Activated CD8-positive, alpha-beta T cell treated with anti-CD3 and anti-CD28 coated beads, Interleukin-2, amount 10 ng/mL, durations not matched to agents 7 days and 5 days (primary cell): Measurements from ENCODE around the gene PIK3CA. TPM values are rescaled to one million over a fixed set of nuclear protein-coding genes. Genes with fewer than 3 reads are reported as not detected.
A peak's percentile ranks its signal among the peaks of the same experiment; 100 is the strongest.

Experiments
- ATAC-seq: fragments of 150-1000 bp; cut with Tn5 transposase; one replicate; pipeline ENCODE4 v1.10.0; 2021; ENCODE audit warnings: moderate library complexity
- CTCF ChIA-PET: fragments of 350-600 bp; sonication (Branson Sonifier 250); formaldehyde crosslinking; loops from one replicate; lab custom pipeline; 2021; ENCODE audit warnings: antibody characterized with exemption; lab: Charles Lee
- POLR2A ChIA-PET: fragments of 350-600 bp; sonication (Branson Sonifier 250); formaldehyde crosslinking; loops from one replicate; lab custom pipeline; 2021; ENCODE audit warnings: antibody characterized with exemption; lab: Charles Lee
- DNase-seq: peaks from one replicate; pipeline ENCODE4 v3.0.0-alpha.2; 2020
- H3K27ac Mint-ChIP-seq: one replicate; pipeline ENCODE4 v1.8.0; 2021; ENCODE audit warnings: mild to moderate bottlenecking, mixed read lengths
- H3K27me3 Mint-ChIP-seq: one replicate; pipeline ENCODE4 v1.8.0; 2021; ENCODE audit warnings: low read depth, mixed read lengths
- H3K36me3 Mint-ChIP-seq: one replicate; pipeline ENCODE4 v1.8.0; 2021; ENCODE audit warnings: low read depth, mixed read lengths
- H3K4me1 Mint-ChIP-seq: one replicate; pipeline ENCODE4 v1.8.0; 2021; ENCODE audit warnings: low read depth, mixed read lengths
- H3K4me3 Mint-ChIP-seq: one replicate; pipeline ENCODE4 v1.8.0; 2021; ENCODE audit warnings: mild to moderate bottlenecking, mixed read lengths
- H3K9me3 Mint-ChIP-seq: one replicate; pipeline ENCODE4 v1.8.0; 2022; ENCODE audit warnings: mixed read lengths; ENCODE audit not compliant: insufficient read depth
- total RNA-seq, 2 experiments: library from RNA; stranded (reverse); gene quantifications; one replicate each; pipeline ENCODE4 v1.2.3, GENCODE V29; 2021

Gene PIK3CA
- total RNA-seq, 2 experiments from 2014 or later, result 22.3 to 23.9 TPM

DNA sequence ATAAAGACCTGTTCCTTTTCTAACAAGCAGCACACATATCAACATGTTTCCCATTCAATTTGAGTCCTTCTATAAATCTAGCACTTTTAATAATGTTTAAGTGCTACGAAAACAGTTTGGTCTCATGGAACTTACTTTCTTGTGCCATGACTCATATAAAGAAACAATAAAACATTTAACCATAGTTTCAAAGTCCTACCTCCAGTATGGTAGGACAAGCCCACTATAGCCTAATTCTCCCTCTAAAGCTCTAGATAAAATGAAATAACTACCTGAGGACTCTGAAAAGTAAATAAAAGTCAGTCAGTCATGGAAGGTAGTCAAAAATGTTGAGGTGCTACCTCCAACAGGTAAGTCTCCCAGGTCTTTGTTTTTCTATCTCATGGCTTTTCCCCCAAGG is 12.0 kb upstream of the PIK3CA start:
- no peak overlapping the region for H3K27ac Mint-ChIP-seq
- no peaks in the 10 kb centered on the region for H3K9me3 Mint-ChIP-seq
- ATAC-seq (no peak), DNase-seq (no peak)
- no peaks in the 10 kb centered on the region for H3K36me3 Mint-ChIP-seq
- CTCF ChIA-PET, result interaction anchor here (0.9 to 1.3 kb wide), 2 partner anchors 10 to 30 kb away, joined by 3 read pairs; no protein-coding TSS in a partner anchor
- no peaks in the 10 kb centered on the region for H3K4me1 Mint-ChIP-seq
- POLR2A ChIA-PET, result no interaction called here
- no peak overlapping the region for H3K4me3 Mint-ChIP-seq
- H3K27me3 Mint-ChIP-seq, result peaks cover 22% of the 10 kb centered on the region

DNA sequence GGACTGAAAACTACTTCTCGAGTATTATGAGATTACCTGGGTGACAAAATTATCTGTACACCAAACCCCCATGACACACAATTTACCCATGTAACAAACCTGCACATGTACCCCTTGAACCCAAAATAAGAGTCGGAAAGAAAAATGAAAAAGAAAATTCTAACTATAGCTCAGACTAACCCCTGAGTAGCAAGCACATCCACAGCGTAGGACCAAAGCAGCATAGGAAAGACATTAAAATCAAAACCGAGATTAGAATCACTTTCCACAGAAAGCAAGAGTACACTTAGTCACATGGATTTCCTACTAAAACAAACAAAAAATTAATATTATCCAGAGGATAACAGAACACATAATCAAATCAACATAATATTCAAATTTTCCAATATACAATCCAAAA is 6.3 kb upstream of the PIK3CA start:
- ChIA-PET POLR2A (no interaction called here), CTCF (interaction anchor here (0.9 kb wide), 1 partner anchor 43 kb away, joined by 3 read pairs; no protein-coding TSS in a partner anchor)
- no peak overlapping the region for H3K27ac Mint-ChIP-seq
- no peaks in the 10 kb centered on the region for H3K9me3 Mint-ChIP-seq
- DNase-seq (no peak), ATAC-seq (no peak)
- H3K4me3 Mint-ChIP-seq, result no peak overlapping the region
- H3K4me1 Mint-ChIP-seq, result peaks cover 3% of the 10 kb centered on the region
- H3K27me3 Mint-ChIP-seq, result peaks cover 36% of the 10 kb centered on the region
- H3K36me3 Mint-ChIP-seq, result no peaks in the 10 kb centered on the region

DNA sequence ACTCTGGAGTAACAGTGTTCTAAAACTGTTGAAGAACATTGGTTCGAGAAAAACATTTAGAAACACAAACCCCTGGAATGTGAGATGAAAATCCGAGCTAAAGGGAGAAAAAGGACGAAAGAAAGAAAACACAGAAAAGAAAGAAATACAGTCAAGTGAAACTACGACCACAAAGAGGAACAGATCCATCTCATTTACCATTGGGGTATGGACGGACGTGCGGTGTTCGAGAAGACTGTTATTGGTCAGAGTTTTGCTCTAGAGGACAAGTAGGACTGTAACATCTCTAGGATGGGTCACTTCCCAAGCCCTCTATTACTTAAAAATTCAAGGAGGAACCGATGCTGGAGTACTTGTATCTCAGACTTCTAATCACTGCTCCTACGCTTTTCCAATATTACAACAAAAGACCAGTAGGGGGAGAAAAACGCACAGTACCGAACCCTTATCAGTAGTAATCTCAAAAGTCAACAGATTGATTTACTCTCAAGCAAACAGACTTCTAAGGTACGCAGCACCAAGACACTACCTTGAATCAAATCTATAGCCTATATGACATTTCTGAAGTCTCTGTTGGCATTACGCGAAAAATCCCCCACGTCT is 1.1 kb upstream of the PIK3CA start:
- CTCF ChIA-PET, result interaction anchor here (0.7 to 3.0 kb wide), 16 partner anchors 9 to 175 kb away, joined by 3 to 24 read pairs (median 4); partner anchors contain the start of gene ZMAT3
- no peaks in the 10 kb centered on the region for H3K36me3 Mint-ChIP-seq
- POLR2A ChIA-PET, result interaction anchor here (0.6 to 2.6 kb wide), 5 partner anchors 76 to 506 kb away, joined by 3 to 14 read pairs (median 3); partner anchors contain the start of genes USP13, ZMAT3 and ZNF639
- H3K4me3 Mint-ChIP-seq, result no peak overlapping the region
- no peak overlapping the region for H3K27ac Mint-ChIP-seq
- peak; percentile 53 for DNase-seq
- H3K9me3 Mint-ChIP-seq, result no peaks in the 10 kb centered on the region
- peaks cover 28% of the 10 kb centered on the region for H3K4me1 Mint-ChIP-seq
- peaks cover 16% of the 10 kb centered on the region for H3K27me3 Mint-ChIP-seq
- peak; percentile 25 for ATAC-seq

DNA sequence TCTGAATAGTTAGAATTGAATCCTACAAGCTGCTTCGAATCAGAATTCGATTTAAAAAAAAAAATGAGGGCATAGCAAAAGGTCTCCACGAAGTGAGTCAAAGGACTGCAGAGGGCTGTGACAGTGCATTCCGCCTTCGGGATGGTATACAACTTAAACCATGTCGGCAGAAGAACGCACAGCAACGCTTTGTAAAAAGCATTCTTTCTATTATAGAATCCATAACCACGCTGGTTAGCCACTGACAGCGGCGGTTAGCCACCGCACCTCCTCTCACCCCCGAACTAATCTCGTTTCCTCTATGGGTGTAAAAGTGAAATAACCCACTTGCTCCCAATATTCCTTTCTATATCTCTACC is 664 bp upstream of the PIK3CA start:
- Mint-ChIP-seq H3K9me3 (no peaks in the 10 kb centered on the region), H3K36me3 (no peaks in the 10 kb centered on the region), H3K27me3 (peaks cover 14% of the 10 kb centered on the region), H3K4me3 (no peak overlapping the region), H3K4me1 (peaks cover 31% of the 10 kb centered on the region), H3K27ac (no peak overlapping the region)
- ChIA-PET POLR2A (interaction anchor here (0.6 to 2.6 kb wide), 8 partner anchors 77 to 505 kb away, joined by 3 to 14 read pairs (median 3); partner anchors contain the start of genes ACTL6A, USP13, ZMAT3 and ZNF639), CTCF (interaction anchor here (1.1 to 3.0 kb wide), 13 partner anchors 34 to 174 kb away, joined by 3 to 24 read pairs (median 5); partner anchors contain the start of gene ZMAT3)
- ATAC-seq (peak; percentile 41), DNase-seq (peak; percentile 84)

DNA sequence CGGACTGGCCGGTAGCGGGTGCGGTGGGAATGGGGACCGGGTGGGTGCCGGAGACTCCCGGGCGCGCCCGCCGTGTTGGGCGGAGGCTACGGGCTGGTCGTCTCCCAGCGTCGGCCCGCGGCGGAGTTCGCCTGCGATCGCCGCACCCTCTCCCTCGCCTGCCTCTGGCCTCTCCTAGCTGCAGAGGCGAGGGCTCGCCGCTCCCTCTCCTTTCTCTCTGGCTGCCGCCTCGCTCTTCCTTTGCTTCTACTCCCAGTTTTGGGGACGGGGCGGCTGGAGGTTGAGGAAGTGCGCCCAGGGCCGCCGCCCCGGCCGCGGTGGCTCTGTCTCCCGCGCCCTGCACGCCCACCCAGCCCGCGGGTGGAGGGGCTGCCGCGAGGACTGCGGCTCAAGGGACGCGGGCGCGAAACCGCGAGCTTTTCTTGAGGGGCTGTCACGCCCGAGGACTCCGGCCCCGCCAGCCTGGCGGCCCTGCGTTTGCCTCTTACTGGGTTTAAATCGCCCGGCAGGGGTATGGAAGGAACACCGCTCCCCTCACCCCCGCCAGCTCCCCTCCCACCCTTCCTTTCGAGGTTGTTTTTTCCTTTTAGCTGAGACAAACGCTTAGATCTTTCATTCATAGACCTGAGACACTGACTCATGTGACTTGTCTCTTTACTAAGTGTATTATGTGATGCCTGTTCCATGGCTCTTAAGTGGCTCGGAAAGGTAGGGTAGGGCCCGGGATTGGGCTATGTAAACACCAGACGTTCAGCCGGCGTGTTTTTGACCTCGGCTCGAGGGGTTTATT is 654 bp downstream of the PIK3CA start:
- Mint-ChIP-seq H3K4me1 (peaks cover 31% of the 10 kb centered on the region), H3K9me3 (no peaks in the 10 kb centered on the region), H3K4me3 (peak overlapping the region; percentile 96), H3K27ac (peak overlapping the region; percentile 88), H3K36me3 (no peaks in the 10 kb centered on the region), H3K27me3 (peaks cover 8% of the 10 kb centered on the region)
- ChIA-PET CTCF (interaction anchor here (0.8 to 3.0 kb wide), 7 partner anchors 33 to 173 kb away, joined by 3 to 24 read pairs (median 6); no protein-coding TSS in a partner anchor), POLR2A (interaction anchor here (0.6 to 2.6 kb wide), 13 partner anchors 11 to 414 kb away, joined by 3 to 14 read pairs (median 4); partner anchors contain the start of genes ACTL6A, ZMAT3 and ZNF639)
- peak; percentile 48 for ATAC-seq
- peak; percentile 52 for DNase-seq

DNA sequence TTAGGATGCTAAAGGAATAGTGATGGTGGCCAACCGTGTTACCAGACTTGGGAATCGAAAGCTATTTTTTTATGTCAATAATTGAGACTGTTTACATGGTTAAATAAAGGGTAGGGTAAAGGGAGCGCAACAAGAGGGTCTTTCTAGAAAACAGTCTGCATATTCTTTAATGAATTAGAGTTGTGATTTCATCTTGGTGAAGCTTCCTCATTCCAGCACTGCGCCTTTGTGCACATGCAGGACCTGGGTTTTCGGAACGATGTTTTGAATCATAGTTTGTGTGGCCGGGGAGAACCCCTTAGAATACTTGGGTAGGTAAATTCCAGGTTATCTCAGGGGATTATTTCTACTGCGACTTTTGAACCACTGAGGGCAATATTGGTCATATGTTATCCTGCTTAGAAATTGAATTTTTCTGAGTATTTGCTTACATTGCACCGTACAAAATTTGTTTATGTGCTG is 1.3 kb downstream of the PIK3CA start:
- H3K27me3 Mint-ChIP-seq, result peaks cover 8% of the 10 kb centered on the region
- H3K4me1 Mint-ChIP-seq, result peaks cover 31% of the 10 kb centered on the region
- peak overlapping the region; percentile 88 for H3K27ac Mint-ChIP-seq
- no peaks in the 10 kb centered on the region for H3K36me3 Mint-ChIP-seq
- H3K9me3 Mint-ChIP-seq, result no peaks in the 10 kb centered on the region
- DNase-seq, result peak; percentile 41
- ChIA-PET POLR2A (interaction anchor here (0.6 to 2.6 kb wide), 9 partner anchors 12 to 413 kb away, joined by 3 to 14 read pairs (median 4); partner anchors contain the start of genes ACTL6A and ZMAT3), CTCF (interaction anchor here (0.8 to 3.0 kb wide), 4 partner anchors 32 to 166 kb away, joined by 3 to 24 read pairs (median 4); no protein-coding TSS in a partner anchor)
- peak overlapping the region; percentile 96 for H3K4me3 Mint-ChIP-seq
- no peak for ATAC-seq

DNA sequence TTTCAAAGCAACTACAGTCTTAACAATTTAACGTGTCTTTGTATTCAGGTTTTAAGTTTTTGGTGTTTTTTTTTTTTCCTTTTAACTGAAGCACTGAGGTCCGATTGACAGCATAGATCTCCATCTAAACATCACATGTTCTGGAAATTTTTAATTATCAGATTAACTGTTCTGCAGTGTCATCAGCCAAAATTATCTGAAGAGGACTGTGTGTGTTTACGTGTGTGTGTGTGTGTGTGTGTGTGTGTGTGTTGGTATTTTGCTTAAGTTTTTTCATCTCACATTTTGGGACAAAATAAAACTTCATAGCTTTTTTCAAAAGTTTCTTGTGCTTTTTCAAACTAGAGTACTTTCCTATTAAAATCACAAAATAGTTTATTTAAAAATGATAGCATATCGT is 1.8 kb downstream of the PIK3CA start:
- POLR2A ChIA-PET, result interaction anchor here (0.6 to 2.6 kb wide), 5 partner anchors 44 to 116 kb away, joined by 3 to 14 read pairs (median 4); partner anchors contain the start of gene ZMAT3
- no peak for ATAC-seq
- H3K4me1 Mint-ChIP-seq, result peaks cover 31% of the 10 kb centered on the region
- H3K27ac Mint-ChIP-seq, result no peak overlapping the region
- peaks cover 4% of the 10 kb centered on the region for H3K27me3 Mint-ChIP-seq
- H3K36me3 Mint-ChIP-seq, result no peaks in the 10 kb centered on the region
- peak overlapping the region; percentile 96 for H3K4me3 Mint-ChIP-seq
- DNase-seq, result no peak
- CTCF ChIA-PET, result interaction anchor here (0.8 to 3.0 kb wide), 4 partner anchors 32 to 166 kb away, joined by 3 to 24 read pairs (median 3); no protein-coding TSS in a partner anchor
- H3K9me3 Mint-ChIP-seq, result no peaks in the 10 kb centered on the region

DNA sequence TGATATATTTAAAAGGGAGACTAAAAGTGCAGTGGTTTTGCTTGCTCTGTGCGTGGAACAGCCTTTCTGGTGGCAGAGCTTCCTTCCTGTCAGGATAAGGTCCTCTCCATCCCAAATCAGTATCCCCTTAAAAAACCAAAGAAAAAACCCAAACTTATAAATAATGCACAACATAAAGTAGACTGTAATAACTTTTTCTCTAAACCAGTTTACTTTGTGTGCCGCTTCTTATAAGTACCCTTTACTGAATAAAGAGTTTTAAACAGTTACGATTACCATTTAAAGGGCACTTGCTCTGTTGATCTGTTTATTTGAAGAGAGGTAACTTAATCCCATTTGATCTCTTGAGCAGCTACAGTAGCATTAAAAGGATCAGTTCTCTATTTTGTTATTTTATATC is 2.5 kb downstream of the PIK3CA start:
- CTCF ChIA-PET, result interaction anchor here (0.6 to 0.9 kb wide), 2 partner anchors 16 to 81 kb away, joined by 3 read pairs; no protein-coding TSS in a partner anchor
- POLR2A ChIA-PET, result interaction anchor here (0.6 to 1.1 kb wide), 2 partner anchors 43 to 155 kb away, joined by 3 to 5 read pairs; no protein-coding TSS in a partner anchor
- H3K36me3 Mint-ChIP-seq, result no peaks in the 10 kb centered on the region
- H3K4me1 Mint-ChIP-seq, result peaks cover 31% of the 10 kb centered on the region
- H3K9me3 Mint-ChIP-seq, result no peaks in the 10 kb centered on the region
- no peak overlapping the region for H3K27ac Mint-ChIP-seq
- no peak for DNase-seq
- peak overlapping the region; percentile 15 for H3K4me3 Mint-ChIP-seq
- no peak for ATAC-seq
- H3K27me3 Mint-ChIP-seq, result peaks cover 1% of the 10 kb centered on the region

DNA sequence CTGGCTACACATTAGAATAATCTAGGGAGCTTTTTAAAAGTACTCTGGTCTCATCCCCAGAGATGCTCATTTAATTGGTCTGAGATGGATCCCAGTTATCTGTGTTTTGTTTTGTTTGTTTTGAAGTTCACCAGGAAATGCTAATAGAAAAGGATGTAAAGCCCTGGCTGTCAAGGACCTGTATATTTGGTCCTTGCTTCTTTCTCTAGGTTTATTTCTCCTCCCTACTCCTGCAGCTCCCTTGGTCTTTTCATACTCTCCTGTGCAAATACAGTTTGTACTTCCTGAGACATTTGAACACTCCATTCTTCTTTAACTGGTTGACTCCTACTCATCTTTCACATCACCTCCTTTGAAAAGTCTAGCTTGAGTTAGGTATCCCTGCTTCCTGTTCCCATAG is 3.3 kb downstream of the PIK3CA start:
- no peak overlapping the region for H3K4me3 Mint-ChIP-seq
- ChIA-PET CTCF (no interaction called here), POLR2A (interaction anchor here (0.6 to 1.1 kb wide), 2 partner anchors 43 to 154 kb away, joined by 3 to 5 read pairs; no protein-coding TSS in a partner anchor)
- no peak overlapping the region for H3K27ac Mint-ChIP-seq
- H3K4me1 Mint-ChIP-seq, result peaks cover 31% of the 10 kb centered on the region
- DNase-seq (no peak), ATAC-seq (no peak)
- no peaks in the 10 kb centered on the region for H3K36me3 Mint-ChIP-seq
- no peaks in the 10 kb centered on the region for H3K27me3 Mint-ChIP-seq
- no peaks in the 10 kb centered on the region for H3K9me3 Mint-ChIP-seq

DNA sequence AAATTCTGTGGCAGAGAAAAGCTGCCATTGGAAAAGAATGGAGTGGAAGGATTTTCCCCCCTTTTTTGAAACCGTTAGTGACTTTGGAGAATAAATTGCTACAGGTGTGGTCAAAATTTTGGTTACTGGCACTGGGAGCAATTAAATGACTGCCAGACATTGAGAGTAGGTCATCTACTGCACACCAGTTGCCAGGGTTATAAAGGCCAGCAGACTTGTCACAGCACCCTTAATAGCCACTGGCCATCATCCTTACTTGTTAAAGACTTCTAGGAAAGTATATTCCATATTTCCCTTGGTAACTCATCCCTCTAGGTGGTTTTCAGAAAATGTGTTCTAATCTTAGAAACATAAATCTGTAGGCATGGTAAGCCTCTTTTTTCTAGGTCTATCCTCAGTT is 8.0 kb downstream of the PIK3CA start:
- ChIA-PET CTCF (interaction anchor here (0.9 to 1.4 kb wide), 2 partner anchors 52 to 88 kb away, joined by 3 to 4 read pairs; no protein-coding TSS in a partner anchor), POLR2A (no interaction called here)
- no peaks in the 10 kb centered on the region for H3K36me3 Mint-ChIP-seq
- H3K27ac Mint-ChIP-seq, result no peak overlapping the region
- H3K27me3 Mint-ChIP-seq, result no peaks in the 10 kb centered on the region
- H3K9me3 Mint-ChIP-seq, result no peaks in the 10 kb centered on the region
- ATAC-seq, result no peak
- no peak for DNase-seq
- H3K4me1 Mint-ChIP-seq, result peaks cover 15% of the 10 kb centered on the region
- no peak overlapping the region for H3K4me3 Mint-ChIP-seq

DNA sequence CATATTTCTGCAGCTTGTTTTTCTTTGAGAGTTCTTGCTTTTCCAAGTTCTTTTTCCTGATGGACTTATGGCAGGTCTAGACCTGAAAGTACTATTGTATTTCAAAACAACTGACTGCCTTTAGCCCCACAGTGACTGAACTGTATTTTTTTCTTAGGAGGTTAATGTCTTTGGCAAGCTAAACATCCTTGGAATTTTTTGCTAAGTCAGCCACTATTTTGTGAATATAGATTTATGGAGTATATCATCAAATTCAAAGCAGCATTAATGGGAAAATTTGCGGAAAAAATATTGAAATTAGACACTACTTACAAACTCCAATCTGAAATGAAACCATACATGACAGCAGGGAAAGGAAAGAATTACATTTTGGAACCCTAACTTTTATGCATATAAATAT is 8.6 kb downstream of the PIK3CA start:
- H3K4me3 Mint-ChIP-seq, result no peak overlapping the region
- no peaks in the 10 kb centered on the region for H3K36me3 Mint-ChIP-seq
- DNase-seq, result no peak
- no peak for ATAC-seq
- no peak overlapping the region for H3K27ac Mint-ChIP-seq
- CTCF ChIA-PET, result interaction anchor here (1.4 kb wide), 1 partner anchor 88 kb away, joined by 4 read pairs; no protein-coding TSS in a partner anchor
- peaks cover 10% of the 10 kb centered on the region for H3K4me1 Mint-ChIP-seq
- no peaks in the 10 kb centered on the region for H3K27me3 Mint-ChIP-seq
- H3K9me3 Mint-ChIP-seq, result no peaks in the 10 kb centered on the region
- POLR2A ChIA-PET, result no interaction called here
